Stimulated activated CD4-positive, alpha-beta T cell treated with anti-CD3 and anti-CD28 coated beads, Interleukin-1b, Interleukin-23, amount 100 ng/mL, for 24 hours (primary cell): ENCODE measurements around the gene CLCNKA.
"Not testable (repeated sequence)": the region's sequence is repeated elsewhere in the genome, so short reads cannot be mapped to it uniquely, and the experiment has no call there.

Source experiments
- DNase-seq, 4 experiments: peaks; one replicate each; pipeline ENCODE4 v3.0.0-alpha.2; 2020; ENCODE audit warnings: low read depth in 4 of 4, low spot score in 1 of 4

The CLCNKA gene

DNA sequence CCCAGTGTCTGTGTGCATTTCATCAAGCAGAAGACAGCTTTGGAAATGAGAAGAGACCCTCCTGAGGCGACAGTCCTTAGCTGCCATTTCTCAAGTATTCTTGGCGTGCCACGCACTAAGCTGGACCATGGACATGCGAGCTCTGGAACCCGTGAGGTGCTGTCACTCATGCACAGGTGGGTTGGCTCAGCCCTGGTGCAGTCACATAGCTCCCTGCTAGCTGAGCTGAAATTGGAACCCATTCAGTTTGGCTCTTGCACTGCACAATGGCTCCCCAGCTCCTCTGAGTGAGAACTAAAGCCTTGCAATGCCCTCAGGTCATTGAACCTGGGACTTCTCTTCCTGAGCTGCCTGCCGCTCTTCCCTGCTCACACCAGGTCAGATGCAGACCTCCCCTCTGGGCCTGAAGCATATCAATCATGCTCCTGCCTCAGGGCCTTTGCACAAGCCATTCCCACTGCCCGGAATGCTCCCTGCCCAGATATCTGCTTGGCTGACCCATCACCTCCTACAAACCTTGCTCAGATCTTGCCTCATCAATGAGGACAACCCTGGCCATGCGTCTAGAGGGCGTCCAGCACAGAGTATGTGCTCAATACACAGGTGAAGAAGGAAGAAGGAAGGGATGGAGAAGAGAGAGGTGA is 24.1 kb upstream of the CLCNKA start:
- DNase-seq = no peak

DNA sequence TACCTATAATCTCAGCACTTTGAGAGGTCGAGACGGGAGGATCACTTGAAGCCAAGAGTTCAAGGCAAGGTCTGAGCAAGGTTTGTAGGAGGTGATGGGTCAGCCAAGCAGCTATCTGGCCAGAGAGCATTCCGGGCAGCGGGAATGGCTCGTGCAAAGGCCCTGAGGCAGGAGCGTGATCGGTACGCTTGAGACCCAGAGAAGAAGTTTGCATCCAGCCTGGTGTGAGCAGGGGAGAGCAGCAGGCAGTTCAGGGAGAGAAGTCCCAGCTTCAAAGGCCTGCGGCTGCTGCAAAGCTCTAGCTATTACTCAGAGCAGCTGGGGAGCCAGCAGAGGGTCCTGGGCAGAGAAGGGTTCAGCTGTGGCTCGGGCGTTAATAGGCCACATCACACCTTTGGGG is 22.9 kb upstream of the CLCNKA start:
- no peak for DNase-seq

DNA sequence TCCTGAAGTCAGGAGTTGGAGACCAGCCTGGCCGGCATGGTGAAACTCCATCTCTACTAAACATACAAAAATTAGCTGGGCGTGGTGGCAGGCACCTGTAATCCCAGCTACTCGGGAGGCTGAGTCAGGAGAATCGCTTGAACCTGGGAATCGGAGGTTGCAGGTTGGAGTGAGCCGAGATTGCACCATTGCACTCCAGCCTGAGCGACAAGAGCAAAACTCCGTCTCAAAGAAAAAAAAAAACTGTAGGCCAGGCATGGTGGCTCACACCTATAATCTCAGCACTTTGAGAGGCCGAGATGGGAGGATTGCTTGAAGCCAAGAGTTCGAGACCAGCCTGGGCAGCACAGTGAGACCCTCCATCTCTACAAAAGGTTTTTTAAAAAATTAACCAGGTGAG is 20.6 kb upstream of the CLCNKA start:
- not testable (repeated sequence) for DNase-seq

DNA sequence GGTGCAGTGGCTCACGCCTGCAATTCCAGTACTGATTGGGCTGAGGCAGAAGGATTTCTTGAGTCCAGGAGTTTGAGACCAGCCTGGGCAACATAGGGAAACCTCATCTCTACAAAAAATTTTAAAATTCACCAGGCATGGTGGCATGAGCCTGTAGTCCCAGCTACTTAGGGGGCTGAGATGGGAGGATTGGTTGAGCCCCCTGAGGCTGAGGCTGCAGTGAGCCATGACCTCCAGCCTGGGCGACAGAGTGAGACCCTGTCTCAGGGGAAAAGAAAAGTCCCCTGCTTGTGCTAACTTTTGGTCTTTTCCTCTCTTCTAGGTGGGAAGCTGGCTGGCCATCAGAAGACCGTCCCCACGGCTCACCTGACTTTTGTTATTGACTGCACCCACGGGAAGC is 16.2 kb upstream of the CLCNKA start:
- DNase-seq = no peak

DNA sequence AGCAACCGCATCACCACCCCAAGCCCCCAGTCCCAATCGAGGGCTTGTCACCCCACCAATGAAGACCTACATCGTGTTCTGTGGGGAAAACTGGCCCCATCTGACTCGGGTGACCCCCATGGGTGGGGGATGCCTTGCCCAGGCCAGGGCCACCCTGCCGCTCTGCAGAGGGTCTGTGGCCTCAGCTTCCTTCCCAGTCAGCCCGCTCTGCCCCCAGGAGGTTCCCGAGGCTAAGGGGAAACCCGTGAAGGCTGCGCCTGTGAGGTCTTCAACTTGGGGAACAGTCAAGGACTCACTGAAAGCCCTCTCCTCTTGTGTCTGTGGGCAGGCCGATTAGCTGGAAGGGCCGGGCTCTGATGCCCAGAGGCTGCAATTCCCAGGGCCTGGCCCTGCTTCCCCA is 15.8 kb upstream of the CLCNKA start:
- no peak for DNase-seq

DNA sequence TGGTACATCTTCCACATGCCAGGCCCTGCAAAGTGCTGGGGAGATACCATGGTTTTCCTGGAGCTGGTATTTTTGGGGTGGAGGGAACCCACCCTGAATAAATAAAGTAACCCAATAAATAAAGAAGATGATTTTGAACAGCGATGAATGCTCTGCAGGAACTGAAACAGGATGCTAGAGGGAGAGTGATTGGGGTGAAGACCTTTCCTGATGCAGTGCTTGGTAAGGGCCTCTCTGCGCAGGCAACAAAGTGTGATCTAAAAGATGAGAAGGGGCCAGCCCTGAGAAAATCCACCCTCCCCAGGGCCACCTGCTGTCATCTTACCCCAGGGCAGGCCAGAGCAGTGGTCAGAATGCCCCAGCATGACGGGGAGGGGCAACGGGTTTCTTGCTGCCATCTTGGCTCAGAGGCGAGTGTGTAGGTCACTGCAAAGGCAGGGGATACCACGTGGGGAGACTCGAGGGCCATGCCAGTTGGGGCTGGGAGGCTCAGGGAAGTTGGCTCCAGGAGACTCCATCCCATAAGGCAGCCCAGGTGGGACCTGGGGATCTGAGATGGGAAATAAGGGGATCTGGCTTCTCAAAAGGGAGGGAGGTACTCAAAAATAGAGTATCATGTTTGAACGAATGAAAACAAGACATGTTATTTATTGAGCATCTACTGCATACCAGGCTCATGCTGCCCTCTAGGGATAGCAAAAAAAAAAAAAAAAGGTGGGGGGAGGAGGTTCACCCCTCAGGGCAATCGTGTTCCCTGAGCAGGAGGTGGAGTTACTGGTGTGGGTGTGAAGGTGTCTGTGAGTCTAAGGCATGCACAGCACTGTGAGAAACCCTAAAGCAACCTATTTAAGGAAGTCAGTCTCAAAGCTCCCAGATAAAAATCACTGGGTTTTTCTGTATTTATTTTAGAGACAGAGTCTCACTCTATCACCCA is 15.0 kb upstream of the CLCNKA start:
- no peak for DNase-seq

DNA sequence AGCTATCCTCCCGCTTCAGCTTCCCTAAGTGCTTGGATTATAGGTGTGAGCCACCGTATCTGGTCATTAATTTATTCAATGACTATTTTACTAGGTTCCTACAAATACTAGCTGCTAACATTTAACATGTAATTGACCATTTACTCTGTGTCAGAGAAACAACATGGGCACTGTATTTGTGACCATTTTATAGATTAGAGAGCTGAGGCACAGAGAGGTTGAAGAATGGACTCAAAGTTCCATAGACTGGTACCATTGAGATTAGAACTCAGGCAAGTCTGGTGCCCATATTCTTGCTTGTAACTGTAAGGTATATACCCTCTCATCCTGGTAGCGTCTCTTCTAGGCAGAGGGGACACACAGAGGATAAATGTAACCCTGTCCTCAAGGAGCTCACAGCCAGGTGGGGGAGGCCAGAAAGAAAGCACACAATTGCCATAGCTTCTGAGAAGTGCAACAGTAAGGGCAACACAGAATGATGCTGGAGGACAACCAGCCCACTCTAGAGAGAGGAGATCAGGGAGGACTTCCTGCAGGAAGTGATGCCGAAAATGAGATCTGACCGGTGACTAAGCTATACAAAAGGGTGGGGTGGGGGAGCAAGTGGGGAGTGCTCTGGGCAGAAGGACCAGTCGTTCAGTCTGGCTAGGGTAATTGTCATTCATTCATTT is 14.0 kb upstream of the CLCNKA start:
- no peak for DNase-seq

DNA sequence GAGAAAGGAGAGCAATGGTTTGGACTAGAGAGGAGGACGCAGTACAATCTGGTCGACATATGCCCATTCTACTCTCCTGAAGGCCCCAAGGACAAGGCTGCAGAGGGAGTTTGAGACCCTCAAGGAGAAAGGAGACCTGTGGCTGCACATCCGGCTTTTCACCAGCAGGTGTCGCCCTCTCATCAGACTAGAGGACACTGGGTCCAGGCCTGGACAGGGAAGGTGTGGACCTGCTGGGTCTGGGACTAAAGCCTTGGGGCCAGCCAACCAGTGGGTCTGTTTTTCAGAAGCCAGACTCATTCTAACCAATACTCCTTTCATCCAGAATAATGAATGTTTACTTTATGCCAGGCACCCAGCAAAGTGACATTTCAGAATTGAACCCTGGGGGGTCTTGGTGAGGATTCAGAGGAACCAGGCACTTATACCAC is 12.8 kb upstream of the CLCNKA start:
- DNase-seq = peak; percentile 55 to 65 (median 62)

DNA sequence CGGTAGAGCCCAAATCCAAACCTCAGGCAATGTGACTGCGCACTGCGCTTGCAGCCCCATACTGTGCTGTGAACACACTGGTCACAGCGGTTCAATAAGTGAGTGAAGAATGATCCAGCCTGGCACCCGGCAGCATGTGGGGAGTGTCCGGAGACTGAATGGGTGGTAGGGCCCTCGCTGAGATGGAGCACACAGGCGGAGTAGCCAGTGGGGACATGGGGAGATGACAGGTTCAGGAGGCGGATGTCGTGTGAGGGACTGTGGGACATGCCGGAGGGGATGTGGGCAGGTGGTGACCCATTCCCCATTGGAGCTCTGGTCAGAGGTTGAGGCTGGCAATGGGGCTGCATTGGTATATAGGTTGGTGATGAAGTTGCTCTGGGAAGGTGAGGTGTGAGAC is 12.2 kb upstream of the CLCNKA start:
- DNase-seq = no peak

DNA sequence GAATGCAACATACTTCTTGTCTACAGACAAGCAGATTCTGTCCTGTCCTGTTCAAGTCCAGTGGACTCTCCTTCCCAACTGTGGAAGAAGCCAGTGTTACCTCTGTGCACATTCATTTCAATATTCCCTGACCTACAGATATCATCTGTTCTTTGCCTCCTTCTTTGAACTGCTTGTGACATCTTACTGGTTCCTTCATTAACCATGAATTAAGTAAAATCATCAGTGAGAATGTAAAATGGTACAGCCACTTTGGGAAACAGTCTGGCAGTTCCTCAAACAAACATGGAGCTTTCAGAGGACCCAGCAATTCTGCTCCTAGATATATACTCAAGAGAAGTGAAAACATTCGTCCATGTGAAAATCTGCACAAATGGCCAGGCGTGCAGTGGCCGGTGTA is 11.0 kb upstream of the CLCNKA start:
- no peak for DNase-seq

DNA sequence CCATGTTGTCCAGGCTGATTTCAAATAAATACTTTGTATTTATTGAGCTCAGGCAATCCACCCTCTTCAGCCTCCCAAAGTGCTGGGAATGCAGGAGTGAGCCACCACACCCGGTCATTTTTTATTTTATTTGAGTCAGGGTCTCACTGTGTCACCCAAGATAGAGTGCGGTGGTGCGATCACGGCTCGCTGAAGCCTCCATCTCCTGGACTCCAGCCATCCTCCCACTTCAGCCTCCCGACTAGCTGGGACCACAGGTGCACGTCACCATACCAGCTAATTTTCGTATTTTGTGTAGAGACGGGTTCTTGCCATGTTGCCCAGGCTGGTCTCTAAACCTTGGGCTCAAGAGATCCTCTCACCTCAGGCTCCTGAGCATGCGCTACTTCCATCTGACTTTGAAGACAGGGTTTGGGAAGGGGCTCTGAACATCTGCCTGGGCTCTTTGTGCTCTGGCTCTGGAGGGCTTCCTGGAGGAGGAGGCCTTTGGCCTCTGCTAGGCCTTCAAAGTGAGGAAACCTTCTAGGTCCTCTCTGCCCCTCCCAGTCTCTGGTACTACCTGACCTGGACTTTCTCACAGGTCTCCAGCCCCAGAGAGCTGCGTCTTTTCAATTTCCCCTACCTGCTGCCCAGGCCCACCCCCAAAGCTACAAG is 9.8 kb upstream of the CLCNKA start:
- no peak for DNase-seq

DNA sequence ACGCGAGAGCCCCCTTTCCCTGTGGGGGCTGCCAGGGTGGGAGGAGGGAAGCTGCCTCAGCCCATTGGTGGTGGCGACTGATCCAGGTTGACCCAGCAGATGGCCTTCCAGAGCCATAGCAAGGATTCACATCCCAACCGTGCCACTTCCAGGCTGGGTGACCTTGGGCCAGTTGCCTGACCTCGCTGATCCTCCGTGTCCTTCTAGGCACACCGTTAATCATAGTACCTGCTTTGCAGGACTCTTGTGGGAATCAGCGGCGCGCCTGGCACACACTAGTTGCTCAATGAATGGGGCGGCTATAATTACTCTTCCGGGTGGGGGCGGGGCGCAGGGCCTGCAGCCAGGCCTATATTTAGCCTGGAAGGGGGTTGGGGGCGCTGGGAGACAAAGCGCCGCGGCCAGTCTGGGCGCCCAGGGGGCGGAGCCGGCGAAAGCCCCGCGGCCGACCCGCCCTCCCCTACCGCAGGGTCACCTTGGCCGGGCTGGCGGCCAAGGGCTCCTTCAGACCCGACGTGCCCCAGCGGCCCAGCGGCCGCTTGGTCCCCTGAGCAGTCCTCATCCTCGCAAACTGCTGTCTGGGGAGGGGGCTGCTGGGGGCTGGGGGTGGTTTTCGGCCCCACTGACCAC is 9.1 kb upstream of the CLCNKA start:
- DNase-seq = peak in 1 of 4 experiments; percentile 23

DNA sequence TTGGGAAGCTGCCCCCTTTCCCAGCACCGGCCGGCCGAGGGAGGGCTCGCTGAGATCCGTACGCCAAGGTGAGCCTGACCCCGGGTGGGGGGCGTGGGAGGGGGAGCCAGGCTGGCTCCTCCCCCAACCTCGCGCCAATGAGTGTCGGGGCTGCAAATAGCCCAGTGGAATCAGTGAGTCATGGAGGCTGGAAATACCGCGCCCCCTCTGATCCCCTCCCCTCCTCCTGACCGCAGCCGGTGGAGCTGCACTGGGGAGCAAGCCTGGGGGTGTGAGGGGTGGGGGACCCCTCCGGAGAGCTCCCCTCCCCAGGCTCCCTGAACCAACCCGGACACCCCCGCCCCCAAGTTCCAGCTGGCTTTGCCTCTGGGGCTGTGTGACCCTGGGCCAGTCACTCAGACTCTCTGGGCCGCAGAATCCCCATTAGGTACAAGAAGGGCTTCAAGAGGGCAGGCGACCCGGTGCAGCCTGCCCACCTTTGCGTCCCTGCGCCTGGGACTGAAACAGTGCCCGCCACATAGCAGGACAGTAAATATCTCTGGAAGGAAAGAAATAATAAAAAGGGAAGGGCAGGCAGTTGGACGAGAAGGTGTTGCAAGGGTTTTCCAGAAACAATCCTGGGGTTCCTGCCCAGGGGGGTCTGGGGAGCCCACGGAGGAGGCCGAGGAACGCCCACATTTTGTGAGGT is 8.5 kb upstream of the CLCNKA start:
- DNase-seq = peak in 3 of 4 experiments; percentile 9 to 42 (median 33)

DNA sequence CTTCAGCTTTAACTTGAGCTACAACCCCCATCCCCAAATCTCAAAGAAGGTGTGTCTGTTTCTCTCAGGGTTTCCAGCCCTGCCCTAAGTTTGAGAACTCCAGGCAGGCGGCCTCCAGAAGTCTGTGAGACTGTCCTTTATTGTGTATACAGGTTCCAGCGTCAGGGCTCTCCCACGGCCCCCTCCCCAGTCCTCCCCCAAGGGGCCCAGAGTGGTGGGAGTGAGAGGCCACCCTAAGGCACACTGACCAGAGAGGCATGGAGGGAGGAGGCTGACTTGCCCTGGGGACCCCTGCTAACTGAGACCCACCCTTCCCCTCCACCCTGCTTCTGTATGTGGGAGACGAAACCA is 8.0 kb upstream of the CLCNKA start:
- DNase-seq = no peak

DNA sequence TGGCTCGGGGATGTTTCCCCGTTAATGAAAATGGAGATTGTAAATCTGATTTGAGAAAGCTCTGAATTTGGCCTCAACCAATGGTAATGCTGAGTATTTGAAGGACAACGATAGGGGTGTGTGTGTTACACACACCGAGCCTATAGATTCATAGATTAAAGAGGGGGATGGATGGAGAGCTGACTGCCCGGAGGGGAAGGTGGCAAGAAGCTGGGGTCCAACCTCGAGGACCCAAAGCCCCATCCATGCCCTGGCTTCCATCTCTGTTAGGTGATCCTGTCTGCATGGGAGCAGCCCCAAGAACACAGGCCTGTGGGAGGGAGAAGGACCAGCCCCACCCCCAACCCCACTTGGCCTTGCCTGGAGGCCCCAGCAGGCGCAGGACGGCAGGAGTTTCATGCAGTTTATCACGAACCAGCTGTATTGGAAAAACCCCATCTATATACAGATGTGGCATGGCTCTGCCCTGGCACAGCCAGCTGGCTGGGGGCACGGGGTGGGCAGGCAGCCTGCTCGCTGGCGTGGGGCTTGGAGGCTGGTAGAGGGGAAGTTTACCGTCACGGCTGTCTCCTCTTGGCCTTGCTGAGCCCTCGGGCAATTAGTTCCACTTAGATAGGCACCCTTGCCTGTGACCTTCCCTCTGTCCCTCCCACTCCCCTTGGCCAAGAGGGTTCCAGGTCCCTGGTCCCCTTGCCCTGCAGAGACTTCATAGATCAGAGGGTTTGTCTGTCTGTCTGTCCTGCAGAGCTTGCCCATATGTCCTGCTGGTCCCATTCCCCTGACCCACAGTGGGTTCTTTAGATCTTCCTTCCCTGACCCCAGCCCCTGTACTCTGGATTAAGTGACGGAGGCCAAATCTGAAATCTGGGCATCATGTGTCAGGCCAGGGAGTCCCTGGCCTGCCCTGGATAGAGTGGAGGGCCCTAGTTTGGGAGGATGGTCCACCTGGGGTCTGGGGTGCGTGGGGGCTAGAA is 7.0 kb upstream of the CLCNKA start:
- DNase-seq = no peak

DNA sequence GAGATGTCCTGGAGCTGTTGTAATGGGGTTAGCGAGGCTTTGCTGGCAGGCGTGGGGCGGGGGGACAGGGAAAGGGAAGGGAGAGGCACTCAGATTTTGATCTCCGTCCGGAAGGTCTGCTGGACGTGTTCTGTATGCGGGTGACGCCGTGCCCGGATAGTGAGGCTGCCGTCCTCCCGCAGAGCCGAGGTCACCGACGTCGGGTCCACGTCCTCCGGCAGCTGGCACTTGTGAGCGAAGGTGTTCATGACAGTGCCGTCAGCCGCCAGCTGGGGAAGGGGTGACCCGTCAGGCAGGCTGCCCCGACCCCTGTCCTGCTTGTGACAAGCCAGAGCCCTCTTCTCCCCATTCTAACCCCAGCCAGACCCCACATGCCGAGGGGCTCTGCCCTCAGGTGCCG is 6.3 kb upstream of the CLCNKA start:
- no peak for DNase-seq

DNA sequence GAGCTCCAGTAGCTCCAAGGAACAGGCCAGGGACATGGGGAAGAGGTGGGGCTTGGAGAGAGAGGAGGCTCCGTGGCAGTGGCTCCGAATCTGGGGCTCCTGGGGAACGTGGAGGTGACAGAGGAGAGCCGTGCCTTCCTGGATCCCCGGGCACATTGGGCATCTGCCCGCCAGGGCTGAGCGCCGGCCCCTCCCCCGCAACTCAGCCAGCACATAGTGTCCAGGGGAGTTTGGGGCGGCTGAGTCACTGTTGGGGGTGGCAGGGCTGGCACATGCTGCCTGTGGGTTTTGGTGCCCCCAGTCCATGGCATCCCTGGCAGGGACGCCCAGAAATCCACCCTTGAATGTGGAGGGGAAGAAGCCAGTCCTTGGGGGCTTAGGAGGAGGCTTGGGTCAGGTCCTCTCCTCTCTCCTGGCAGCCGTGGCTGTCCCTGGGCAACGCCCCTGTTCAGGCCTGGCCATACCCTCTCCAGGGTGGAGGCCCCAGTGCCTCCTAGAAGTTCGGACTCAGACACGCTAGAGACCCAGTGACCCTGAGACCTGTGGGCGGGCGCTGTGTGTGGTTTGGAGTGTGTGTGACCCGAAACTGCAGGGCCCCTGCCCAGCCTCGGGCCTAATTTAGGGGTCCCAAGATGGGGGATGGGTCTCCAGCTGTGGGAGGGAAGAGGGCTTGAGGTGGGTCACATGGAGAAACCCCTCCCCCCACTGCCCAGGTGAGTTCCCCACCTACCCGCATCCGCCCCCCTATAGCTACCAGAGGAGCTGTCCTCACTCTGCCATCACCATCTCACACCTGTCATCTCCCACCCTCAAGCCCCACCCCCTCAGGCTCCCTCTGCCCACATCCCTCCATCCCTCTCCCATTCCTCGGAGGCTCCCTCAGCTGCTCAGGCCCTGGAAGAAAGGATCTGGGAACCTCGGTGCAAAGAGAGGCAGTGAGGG is 5.6 kb upstream of the CLCNKA start:
- DNase-seq = no peak

DNA sequence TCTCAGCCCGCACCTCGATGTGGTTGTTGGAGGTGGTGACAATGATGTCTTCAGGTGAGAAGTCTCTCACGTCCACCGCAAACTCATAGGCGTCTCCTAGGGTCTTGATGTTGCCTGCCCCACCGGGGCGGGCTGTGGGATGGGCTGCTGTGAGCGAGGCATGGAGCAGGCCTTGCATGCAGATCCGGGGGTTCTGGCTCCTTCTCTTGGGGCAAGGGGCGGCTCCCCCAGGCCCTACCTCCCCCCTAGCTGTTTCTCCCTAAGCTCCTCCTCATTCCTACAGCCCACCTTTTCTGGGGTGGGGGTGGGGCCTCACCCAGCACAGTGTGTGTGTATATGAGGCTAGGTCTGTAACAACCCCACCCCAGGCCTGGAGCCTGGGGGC is 4.8 kb upstream of the CLCNKA start:
- DNase-seq = no peak
